GM18861 (cell line): ENCODE results near the gene CA12.

Experiments used
- ATAC-seq: cut with Tn5 transposase; IDR thresholded peaks from one replicate; pipeline ENCODE4 v1.9.1; 2021; ENCODE audit not compliant: unreplicated experiment

CA12 gene

DNA sequence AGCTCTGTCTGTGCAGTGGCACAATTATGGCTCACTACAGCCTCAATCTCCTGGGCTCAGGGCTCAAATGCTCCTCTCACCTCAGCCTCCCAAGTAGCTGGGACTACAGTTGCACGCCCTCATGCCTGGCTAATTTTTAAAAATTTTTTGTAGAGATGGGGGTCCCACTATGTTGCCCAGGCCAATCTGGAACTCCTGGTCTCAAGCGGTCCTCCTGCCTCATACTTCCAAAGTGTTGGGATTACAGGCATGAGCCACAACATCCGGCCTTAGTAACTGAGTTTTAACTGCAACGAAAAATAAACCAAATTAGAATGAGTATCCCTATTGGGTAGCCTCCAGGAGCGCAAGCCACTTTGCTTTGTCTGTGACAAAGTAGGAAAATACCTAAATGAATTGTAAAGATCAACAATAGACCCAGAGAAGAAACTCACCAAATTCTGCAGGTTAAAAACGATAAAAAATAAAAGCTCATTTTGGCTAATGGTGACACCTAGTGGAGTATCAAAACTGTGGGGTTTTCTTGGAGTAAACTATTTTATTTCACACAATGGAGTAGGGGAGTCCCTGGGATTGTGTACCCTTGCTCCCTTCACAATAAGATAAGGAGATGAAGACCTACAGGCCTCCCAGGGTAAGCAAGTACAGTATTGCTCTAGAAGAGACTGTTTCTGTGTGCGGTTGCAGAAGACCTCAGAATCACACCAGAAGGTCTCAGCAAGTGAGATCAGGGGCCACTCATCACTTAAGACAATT lies 21.0 kb upstream of the CA12 start:
- no peak for ATAC-seq

DNA sequence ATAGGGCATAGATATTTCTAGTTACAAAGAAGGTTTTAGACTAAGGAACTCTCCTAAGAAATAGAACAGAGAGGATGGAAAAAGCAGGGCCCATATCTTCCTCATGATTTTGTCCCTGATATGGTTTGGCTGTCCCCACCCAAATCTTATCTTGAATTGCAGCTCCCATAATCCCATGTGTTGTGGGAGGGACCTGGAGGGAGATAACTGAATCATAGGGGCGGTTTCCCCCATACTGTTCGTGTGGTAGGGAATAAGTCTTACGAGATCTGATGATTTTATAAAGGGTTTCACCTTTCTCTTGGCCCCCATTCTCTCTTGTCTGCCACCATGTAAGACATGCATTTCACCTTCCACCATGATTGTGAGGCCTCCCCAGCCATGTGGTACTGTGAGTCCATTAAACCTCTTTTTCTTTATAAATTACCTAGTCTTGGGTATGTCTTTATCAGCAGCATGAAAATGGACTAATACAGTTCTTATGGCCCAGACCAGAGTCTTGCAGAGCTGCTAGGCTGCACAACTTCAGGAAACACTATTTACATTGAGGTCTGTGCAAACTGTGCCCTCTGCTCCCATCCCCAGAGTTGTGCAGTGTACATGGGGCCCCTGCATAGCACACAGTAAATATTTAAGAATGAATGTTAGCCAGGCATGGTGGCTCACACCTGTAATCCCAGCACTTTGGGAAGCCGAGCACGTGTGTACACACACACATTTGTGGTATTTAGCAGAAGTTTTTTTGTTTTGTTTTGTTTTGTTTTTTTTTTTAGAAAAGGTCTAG lies 20.3 kb upstream of the CA12 start:
- ATAC-seq, result no peak

DNA sequence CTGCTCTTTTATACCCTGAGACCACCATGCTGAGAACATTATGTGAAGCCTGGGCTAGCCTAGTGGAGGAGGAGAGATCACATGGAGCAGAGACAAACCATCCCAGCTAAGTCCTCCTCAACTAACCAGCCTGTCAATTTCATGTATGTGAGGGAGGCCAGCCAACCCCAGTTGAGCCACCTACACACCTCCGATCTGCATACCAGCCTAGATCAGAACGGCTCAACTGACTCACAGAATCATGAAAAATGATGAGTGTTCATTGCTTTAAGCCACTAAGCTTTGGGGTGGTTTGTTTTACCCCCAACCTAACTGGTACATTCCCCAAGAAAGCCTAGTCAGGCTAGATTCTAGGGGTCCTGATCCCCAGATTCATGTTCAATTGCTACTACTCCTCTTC lies 19.4 kb upstream of the CA12 start:
- ATAC-seq, result no peak

DNA sequence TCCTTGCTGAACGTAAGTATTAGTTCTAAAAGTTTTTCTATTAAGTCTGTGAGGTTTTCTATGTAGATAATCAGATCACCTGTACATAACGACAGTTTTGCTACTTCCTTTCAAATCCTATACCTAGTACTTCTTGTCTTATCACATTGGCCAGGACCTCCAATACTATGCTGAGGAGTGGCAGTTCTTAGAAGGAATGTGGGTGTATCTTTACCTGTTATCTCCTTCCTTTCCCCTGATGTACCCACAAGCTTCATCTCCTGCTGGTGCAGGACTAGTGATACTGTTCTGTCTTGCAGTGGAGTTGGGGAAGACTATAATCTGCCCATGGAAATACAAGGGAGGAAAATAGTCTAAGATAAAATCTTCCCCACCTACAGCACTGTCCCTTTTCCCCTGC lies 16.8 kb upstream of the CA12 start:
- no peak for ATAC-seq

DNA sequence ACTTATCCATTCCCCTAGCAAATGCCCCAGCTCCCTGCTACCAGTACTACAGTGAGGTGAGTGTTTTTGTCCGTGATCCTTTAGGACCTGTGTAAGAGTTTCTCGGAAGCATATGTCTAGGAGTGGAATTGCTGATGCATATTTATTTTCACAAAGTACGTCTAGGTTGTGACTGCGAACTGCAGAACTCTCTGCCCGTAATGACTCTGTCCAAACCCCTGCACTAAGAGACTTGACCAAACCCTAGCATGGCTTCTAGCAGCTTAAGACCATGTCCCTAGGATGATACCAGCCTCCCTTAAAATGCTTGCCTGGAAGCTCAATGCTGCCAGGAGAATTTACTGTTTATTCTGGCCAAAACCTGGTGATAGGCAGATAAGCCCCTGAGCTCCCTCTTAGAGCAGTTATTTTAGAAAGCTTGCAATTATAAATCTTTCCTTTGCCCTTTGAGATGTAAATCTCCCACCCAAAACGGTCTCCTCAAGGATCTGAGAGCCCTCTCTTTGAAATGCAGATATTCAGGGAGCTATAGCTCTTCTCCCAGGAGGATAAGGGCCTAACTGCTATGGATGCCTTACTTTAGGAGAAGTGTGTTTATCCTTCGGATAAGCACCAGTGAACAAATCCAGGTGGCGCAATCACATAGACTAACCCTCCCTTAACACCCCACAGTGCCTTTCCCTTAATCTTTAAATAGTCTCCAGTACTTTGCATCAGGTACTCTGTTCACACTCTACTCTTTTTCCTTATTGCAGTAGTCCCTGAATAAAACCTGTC lies 14.7 kb upstream of the CA12 start:
- ATAC-seq, result no peak

DNA sequence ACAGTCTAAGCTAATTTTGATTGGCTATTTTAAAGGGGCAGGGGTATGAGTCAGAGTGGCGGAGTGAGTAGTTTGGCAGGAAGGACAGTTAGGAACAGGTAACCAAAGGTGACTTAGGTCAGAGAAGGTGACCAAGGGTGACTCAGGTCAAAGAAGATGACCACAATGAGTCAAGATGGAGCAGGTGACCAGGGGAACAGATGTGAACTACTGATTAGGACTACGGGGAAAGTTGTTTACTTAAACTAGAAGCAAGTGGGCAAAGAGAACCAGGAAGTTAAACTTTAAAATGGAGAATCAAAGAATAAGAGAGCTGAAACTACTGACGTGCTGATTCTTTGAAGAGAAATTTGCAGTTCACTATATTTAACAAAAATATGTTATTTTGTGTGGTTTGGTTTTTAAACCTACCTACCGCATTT lies 14.1 kb upstream of the CA12 start:
- ATAC-seq, result no peak

DNA sequence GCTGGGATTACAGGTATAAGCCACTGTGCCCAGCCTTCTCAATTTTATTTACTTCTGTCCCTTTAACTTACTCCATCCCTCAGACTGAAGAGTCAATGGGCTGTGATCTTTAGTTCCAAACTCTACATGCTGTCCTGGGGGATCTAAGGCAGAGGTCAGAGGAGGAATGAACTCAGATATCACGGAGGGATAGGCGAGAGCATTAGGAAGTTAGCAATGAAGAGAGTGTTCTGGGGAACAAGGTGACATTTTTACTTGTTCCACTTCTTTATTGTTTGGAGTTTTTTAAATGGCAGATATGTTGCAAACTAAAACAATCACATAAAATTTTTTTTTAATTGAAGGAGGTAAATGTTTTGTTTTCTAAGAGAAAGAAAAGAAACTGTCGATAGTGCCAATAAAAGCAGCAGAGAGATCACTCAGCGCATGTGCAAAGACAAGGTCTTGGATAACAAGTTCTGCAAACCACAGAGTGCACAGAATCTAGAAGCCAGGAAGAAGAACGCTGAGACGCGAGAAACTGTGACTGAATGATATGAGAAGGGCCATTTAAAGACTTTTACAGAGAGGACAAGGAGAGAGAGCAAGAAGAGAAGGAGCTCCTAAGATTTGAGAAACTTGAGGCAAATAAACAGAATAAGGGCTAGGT lies 10.8 kb upstream of the CA12 start:
- no peak for ATAC-seq

DNA sequence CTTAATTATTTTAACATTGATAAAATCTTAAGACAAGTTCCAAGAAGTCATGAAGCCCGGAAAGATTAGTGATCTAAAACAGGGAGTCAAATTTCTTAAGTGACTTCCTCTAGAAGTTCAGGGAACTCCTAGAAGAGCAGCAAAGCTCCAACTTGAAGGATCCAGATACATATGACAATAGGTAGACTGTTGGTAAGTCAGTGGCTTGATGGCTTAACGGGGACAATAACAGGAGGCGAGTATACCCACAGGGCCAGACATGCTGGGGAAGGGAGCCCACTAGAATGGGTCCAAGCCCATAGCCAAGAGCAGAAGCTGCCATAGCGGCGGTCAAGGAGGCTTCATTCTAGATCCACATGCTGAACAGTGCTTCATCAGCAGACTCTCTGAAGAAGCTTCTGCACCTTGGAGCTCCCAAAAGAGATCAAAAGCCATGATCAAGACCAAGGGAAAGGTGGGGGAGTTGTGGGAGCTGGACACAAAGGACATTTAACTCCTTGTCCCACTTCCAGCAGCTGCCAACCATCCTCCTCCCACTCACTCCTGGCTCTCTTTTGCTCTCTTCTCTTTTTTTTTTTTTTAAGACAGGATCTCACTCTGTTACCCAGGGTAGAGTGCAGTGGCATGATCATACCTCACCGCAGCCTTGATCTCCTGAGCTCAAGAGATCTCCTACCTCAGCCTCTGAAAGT lies 10.2 kb upstream of the CA12 start:
- ATAC-seq, result no peak

DNA sequence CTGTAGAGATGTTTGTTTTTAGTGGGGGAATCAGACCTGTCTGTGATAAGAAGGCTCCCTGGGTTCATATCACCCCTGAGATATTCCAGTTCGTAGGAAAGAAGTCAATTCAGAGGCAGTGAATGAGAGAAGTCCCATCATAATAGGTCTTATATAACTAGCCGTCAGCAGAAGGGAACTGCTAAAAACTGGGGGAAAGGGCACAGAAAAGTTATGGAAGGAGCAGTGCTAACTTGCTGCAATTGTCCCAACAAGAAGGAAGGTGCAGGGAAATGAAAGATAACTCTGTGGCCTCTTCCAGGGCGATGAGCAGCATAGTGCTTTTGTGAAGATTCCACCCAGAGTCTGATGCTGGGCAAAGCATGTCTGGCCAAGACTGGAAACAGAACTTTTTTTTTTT lies 9.0 kb upstream of the CA12 start:
- no peak for ATAC-seq

DNA sequence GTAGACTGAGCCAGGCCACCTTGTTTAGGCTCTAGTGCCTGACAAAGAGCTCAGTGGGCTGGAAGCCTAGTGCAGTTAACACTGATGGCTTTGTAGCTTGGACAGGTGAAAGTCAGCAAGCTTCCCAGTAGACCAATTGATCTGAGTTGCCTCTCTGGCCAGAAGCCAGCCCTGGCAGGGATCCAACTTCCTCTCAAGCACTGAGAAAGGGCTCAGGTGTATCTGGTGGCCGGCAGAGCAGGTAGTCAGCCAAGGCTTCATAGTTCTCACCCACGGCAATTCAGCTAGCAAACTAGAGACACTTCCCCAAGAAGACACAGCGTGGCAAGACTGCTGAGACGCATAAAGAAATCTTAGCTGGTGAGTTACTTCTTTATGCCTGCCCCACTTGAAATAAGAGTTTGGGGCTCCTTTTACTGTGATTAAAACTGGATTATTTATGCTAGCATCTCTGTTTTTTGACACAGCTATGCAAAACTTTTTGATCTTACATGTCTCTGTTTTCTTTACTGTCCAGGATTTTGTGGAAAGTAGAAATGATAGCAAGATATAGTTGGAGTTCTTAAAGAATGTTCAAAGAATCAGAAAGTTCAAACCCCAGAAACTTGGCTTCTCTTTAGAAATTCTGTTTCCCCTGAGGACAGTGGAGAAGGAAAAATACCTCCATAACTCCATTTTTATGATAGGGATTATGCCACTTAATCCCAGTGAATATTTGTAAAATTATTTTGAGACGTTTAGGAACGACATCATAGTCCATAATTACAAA lies 8.4 kb upstream of the CA12 start:
- no peak for ATAC-seq

DNA sequence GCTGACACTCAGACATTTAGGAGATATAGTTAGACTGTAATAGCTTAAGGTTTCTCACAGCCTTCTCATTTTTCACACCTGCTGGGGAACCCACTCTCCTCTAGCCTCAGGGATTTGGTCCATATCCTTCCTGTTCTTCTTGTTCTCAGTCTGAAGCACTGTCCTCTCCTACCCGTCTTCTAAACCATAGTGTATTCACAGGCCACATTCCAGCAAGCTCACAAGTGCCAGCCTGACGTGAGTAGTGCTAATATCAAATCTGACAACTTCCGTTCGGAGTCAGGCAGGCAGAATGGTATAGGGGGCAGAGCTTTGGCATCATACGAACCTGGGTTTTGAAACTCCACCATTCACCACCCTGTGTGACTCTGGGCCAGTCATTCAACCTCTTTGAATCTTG lies 6.9 kb upstream of the CA12 start:
- no peak for ATAC-seq

DNA sequence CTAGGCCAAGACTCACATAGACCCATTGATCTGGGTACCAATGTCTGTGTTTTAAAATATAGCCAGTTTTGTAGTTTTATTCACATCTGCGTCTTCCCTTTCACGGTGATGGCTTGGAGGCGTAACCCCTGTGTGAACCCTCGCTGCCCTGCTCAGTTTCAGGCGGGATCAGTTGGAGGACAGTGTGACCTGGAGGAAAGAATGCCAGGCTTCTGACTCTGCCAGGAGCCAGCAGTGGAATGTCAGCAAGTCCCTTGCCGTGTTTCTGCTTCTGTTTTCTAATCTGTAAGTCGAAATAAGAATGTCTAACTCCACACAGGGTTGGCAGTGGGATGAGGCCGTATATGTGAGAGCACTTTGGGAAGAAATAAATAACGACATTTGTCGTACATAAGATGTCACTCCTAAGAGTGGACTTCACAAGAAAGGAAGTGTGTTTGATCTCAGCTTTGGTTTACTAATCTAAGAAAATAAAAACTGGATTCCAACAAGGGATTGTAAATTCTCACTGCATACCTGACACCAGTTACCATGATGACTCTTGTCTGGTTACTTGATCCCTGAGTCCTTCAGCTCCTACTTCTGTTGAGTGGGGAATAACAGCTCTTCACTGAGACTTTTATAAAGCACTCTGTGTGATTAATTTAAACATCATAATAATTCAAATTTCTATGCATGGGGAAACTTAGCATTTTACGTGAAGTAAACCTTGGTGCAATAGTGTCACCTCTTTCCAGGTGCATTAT lies 6.3 kb upstream of the CA12 start:
- no peak for ATAC-seq

DNA sequence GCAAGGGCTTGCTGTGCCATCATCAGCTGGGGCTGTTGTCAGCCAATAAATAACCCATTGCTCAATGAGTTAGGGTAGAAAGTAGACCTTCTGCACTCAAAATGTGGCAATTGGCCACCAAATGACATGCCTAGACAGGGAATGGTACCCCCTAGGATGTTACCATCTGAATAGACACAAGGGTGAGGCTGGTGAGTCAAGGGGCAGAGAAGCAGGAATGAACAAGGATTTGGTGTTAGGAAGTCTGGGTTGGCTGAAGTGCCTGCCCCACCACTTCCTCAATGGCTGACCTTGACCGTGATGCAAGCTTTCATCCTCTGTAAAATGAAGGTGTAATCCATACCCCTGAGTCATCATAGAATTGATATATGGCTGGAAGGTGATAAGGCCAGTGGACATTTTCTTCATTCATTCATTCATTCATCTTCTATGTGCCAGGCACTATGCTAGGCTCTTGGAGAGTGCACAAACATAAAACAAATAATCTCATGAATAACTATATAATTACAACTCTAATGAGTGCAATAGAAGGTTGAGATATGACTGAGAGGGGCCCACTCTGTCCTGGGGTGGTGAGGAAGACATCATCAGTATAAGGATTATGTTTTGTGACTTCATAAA lies 4.4 kb upstream of the CA12 start:
- no peak for ATAC-seq

DNA sequence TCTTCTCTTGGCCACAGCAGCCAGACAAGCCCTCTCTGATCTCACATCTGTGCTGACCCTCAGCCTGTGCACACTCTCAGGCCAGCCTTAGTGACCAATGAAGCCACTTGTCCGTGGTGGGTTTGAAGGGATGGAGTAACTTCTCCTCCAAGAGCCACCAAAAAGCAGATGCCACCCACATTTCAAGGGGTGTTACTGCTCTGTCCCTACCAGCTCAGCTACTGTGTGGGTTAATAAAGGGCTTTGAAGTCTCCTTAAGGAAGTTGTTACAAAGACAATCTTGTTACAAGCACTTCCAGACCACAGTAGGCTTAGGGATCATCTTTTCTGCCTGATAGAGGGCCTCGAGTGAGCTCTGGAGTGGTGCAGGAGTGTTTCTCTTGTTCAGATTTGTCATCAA lies 3.3 kb upstream of the CA12 start:
- no peak for ATAC-seq

DNA sequence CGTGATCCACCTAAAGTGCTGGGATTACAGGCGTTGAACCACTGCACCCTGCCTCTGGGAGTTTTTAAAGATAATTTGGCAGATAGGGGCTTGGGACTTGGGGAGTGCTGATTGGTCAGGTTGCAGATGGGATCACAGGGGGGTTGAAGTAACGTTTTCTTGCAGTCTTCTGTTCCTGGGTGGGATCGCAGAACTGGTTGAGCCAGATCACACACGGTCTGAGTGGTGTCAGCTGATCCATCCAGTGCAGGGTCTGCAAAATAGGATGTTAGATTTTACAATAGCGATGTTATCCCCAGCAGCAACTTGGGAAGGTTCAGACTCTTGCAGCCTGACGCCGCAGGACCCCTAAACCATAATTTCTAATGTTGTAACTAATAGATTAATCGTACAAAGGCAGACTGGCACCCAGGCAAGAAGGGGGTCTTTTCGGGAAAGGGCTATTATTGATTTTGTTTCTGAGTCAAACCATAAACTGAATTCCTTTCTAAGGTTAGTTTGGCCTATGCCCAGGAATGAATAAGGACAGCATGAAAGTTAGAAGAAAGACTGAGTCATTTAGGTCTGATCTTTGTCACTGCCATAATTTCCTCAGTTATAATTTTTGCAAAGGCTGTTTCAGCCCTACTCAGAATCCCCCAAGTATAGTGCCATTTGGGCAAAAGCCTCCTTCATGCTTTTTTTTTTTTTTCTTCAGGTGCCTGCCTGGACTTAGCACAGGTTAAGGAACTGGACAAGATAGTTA lies 1.5 kb upstream of the CA12 start:
- no peak for ATAC-seq

DNA sequence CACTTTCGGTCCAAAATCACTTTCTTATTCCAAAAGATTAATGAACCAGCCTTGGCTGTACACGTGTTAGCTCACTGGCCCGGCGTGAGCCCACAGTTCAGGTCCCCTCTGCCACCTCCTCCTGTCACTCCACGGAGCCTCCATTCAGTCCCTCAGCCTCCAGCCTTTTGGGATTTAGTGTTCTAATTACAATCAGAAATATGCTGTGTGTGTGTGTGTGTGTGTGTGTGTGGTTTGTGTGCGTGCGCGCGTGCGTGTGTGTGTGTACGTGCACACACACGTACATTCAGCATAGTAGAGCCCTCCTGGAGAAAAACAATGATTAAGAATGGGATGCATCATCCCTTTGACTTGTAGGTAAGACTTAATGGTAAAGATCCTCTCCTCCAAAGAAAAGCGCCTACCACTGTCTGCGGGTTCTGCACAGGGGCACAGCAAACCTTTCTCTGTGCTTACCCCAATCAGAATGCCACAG lies 801 bp downstream of the CA12 start:
- ATAC-seq, result no peak

DNA sequence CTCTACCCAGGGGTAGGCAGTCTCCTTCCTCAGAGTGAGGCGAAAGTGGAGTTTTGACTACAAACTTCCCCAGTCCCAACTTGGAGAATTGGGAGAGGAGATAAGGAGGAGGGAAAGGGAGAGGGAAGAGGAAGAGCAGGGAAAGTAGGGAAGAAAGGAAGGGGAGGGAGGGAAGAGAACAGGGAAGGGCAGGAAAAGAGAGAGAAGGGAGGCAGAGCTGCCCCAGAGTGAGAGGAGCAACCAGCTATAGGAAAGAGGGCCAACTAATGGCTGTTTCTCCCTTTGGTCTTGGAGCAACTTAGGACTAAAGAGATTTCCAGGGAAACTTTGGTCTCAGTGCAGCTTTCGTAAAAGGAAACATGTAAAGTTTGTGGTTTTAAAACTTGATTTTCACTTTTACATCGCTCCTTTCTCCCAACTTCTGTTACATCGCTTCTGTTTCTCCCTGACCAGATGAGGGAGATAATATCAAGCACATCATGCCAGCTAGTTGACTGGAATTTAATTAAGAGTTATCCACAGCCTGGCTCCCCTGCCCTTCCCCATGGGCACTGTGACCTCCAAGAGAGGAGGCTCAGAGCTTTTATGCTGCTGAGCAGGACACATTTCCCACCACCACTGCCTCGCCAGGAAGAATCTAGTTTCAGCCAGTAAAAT lies 1.4 kb downstream of the CA12 start:
- ATAC-seq, result no peak
